HCT116 (cell line): ENCODE data around the gene TRIM14.

Experiments used
- ELF1 ChIP-seq: IDR thresholded peaks from 2 replicates; pipeline ENCODE4 v1.6.1; 2012; ENCODE audit warnings: low read depth, borderline replicate concordance
- EZH2 ChIP-seq: fragments of 200-600 bp; sonication (generic); IDR thresholded peaks from 2 replicates; pipeline ENCODE4 v1.6.1; 2017; ENCODE audit warnings: antibody characterized with exemption, mixed run types
- FOSL1 ChIP-seq: IDR thresholded peaks from 2 replicates; pipeline ENCODE4 v1.6.1; 2012; ENCODE audit warnings: low read depth
- POLR2A ChIP-seq: IDR thresholded peaks from 2 replicates; pipeline ENCODE4 v1.7.0; 2011; ENCODE audit warnings: borderline replicate concordance; ENCODE audit not compliant: insufficient read depth, insufficient read length; ENCODE audit errors: extremely low read depth
- POLR2AphosphoS5 ChIP-seq: IDR thresholded peaks from 2 replicates; pipeline ENCODE4 v1.6.1; 2011; ENCODE audit warnings: mild to moderate bottlenecking, low read depth, low read length, moderate library complexity
- SIN3A ChIP-seq: IDR thresholded peaks from 2 replicates; pipeline ENCODE4 v1.6.1; 2012; ENCODE audit warnings: low read depth
- SP1 ChIP-seq: IDR thresholded peaks from 2 replicates; pipeline ENCODE4 v1.6.1; 2012; ENCODE audit warnings: low read depth
- SRF ChIP-seq: IDR thresholded peaks from 2 replicates; pipeline ENCODE4 v1.6.1; 2012; ENCODE audit warnings: low read depth
- TF ChIP-seq, protein P1 (sequence below), 3 experiments: fragments of 200-600 bp in 1 of 3; sonication (generic) in 1 of 3; IDR thresholded peaks in 2 of 3; conservative IDR thresholded peaks in 1 of 3; 2 replicates each; pipeline ENCODE4 v1.5.1; 2012 to 2017; ENCODE audit warnings: low read depth in 2 of 3, low read length in 2 of 3, antibody characterized with exemption in 1 of 3, borderline replicate concordance in 1 of 3, control low read depth in 1 of 3, mild to moderate bottlenecking in 1 of 3, mixed read lengths in 1 of 3, mixed run types in 1 of 3, moderate library complexity in 1 of 3; ENCODE audit not compliant: insufficient read depth in 1 of 3
- TF ChIP-seq, protein P2 (sequence below): IDR thresholded peaks from 2 replicates; pipeline ENCODE4 v1.6.1; 2012; ENCODE audit warnings: low read depth

DNA sequence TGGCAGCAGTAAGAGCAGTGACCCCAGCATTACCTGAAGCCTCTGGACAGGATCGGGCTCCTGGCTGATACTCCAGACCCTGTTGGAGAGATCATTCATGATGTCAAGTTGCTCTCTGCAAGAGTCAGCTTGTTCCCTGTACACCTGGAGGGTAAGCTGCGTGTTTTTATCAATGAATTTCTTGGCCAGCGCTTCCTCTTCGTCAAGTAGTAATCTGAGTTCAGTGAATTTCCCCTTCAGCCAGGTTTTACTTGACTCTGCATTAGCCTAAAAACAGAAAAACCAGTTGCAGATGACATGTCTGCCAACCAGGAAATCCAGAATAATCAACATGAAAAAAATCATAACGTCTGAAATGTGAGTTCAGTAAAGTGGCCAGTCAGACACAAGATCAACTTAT is 19.1 kb downstream of the TRIM14 start:
- TF ChIP-seq, protein P1, sequence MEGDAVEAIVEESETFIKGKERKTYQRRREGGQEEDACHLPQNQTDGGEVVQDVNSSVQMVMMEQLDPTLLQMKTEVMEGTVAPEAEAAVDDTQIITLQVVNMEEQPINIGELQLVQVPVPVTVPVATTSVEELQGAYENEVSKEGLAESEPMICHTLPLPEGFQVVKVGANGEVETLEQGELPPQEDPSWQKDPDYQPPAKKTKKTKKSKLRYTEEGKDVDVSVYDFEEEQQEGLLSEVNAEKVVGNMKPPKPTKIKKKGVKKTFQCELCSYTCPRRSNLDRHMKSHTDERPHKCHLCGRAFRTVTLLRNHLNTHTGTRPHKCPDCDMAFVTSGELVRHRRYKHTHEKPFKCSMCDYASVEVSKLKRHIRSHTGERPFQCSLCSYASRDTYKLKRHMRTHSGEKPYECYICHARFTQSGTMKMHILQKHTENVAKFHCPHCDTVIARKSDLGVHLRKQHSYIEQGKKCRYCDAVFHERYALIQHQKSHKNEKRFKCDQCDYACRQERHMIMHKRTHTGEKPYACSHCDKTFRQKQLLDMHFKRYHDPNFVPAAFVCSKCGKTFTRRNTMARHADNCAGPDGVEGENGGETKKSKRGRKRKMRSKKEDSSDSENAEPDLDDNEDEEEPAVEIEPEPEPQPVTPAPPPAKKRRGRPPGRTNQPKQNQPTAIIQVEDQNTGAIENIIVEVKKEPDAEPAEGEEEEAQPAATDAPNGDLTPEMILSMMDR (IDR thresholded peaks at IDR 0.05 in 2 of 3, conservative IDR thresholded peaks at IDR 0.05 in 1 of 3; ENCODE audit: borderline replicate concordance in 1 of 3, insufficient read depth in 1 of 3, low read depth in 2 of 3, low read length in 2 of 3): no peak
- TF ChIP-seq SRF (no peak), POLR2A (no peak), POLR2AphosphoS5 (no peak), ELF1 (no peak), SP1 (no peak), FOSL1 (no peak), EZH2 (no peak), SIN3A (no peak)
- TF ChIP-seq, protein P2, sequence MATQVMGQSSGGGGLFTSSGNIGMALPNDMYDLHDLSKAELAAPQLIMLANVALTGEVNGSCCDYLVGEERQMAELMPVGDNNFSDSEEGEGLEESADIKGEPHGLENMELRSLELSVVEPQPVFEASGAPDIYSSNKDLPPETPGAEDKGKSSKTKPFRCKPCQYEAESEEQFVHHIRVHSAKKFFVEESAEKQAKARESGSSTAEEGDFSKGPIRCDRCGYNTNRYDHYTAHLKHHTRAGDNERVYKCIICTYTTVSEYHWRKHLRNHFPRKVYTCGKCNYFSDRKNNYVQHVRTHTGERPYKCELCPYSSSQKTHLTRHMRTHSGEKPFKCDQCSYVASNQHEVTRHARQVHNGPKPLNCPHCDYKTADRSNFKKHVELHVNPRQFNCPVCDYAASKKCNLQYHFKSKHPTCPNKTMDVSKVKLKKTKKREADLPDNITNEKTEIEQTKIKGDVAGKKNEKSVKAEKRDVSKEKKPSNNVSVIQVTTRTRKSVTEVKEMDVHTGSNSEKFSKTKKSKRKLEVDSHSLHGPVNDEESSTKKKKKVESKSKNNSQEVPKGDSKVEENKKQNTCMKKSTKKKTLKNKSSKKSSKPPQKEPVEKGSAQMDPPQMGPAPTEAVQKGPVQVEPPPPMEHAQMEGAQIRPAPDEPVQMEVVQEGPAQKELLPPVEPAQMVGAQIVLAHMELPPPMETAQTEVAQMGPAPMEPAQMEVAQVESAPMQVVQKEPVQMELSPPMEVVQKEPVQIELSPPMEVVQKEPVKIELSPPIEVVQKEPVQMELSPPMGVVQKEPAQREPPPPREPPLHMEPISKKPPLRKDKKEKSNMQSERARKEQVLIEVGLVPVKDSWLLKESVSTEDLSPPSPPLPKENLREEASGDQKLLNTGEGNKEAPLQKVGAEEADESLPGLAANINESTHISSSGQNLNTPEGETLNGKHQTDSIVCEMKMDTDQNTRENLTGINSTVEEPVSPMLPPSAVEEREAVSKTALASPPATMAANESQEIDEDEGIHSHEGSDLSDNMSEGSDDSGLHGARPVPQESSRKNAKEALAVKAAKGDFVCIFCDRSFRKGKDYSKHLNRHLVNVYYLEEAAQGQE: no peak
